Neutrophil (primary cell): ENCODE data around the gene PLLP.

Experiments
- H3K27ac ChIP-seq: fragments of 200-600 bp; sonication (generic); 2 replicates; pipeline ENCODE4 v1.5.1; 2016; ENCODE audit warnings: mild to moderate bottlenecking, moderate library complexity
- H3K27me3 ChIP-seq: fragments of 200-600 bp; sonication (generic); 2 replicates; pipeline ENCODE4 v1.6.0; 2016; ENCODE audit warnings: mild to moderate bottlenecking
- H3K36me3 ChIP-seq: fragments of 200-600 bp; sonication (generic); 2 replicates; pipeline ENCODE4 v1.5.1; 2017
- H3K4me1 ChIP-seq, 2 experiments: fragments of 200-600 bp in 1 of 2; sonication (generic) in 1 of 2; 1 replicate in 1 of 2; 2 replicates in 1 of 2; pipeline versions ENCODE4 v1.5.1 to v1.6.1; 2013 to 2016; ENCODE audit warnings: low read depth in 1 of 2, low read length in 1 of 2, mild to moderate bottlenecking in 1 of 2, moderate library complexity in 1 of 2; ENCODE audit not compliant: control insufficient read depth in 1 of 2, insufficient read depth in 1 of 2
- H3K4me3 ChIP-seq, 2 experiments: fragments of 200-600 bp in 1 of 2; sonication (generic) in 1 of 2; 1 replicate in 1 of 2; 2 replicates in 1 of 2; pipeline ENCODE4 v1.5.1; 2013 to 2016; ENCODE audit warnings: low read depth in 1 of 2, low read length in 1 of 2, mild to moderate bottlenecking in 1 of 2, moderate library complexity in 1 of 2
- H3K9me3 ChIP-seq: fragments of 200-600 bp; sonication (generic); 2 replicates; pipeline ENCODE4 v1.5.1; 2016
- TF ChIP-seq, protein P1 (sequence below): fragments of 200-600 bp; sonication (generic); IDR thresholded peaks from 2 replicates; pipeline ENCODE4 v1.5.1; 2016; ENCODE audit warnings: antibody characterized with exemption

The PLLP gene

DNA sequence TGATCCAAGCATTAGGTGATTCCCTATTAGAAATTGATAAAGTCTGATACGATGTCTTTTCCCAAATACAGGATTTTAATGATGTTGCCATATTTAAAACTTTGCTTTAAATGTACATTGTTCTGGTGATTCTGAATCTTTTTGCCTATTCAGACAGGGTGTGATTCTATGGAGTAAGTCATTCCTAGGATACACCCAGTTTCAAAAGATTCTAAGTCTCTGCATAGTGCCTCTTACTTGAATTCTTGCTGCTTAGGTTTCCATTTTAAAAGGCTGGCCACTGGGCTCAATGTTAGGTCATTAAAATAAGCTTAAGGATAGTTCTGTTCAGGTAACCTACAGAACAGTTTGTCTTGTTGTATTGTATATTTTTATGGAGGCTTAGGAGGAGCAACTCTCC, 61.4 kb downstream of the PLLP start:
- TF ChIP-seq, protein P1, sequence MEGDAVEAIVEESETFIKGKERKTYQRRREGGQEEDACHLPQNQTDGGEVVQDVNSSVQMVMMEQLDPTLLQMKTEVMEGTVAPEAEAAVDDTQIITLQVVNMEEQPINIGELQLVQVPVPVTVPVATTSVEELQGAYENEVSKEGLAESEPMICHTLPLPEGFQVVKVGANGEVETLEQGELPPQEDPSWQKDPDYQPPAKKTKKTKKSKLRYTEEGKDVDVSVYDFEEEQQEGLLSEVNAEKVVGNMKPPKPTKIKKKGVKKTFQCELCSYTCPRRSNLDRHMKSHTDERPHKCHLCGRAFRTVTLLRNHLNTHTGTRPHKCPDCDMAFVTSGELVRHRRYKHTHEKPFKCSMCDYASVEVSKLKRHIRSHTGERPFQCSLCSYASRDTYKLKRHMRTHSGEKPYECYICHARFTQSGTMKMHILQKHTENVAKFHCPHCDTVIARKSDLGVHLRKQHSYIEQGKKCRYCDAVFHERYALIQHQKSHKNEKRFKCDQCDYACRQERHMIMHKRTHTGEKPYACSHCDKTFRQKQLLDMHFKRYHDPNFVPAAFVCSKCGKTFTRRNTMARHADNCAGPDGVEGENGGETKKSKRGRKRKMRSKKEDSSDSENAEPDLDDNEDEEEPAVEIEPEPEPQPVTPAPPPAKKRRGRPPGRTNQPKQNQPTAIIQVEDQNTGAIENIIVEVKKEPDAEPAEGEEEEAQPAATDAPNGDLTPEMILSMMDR, result no peak
- Histone ChIP-seq H3K4me3 (no peak overlapping the region), H3K36me3 (peaks cover 81% of the 10 kb centered on the region), H3K4me1 (no peaks in the 10 kb centered on the region), H3K9me3 (peaks cover under 1% of the 10 kb centered on the region), H3K27ac (no peak overlapping the region), H3K27me3 (no peaks in the 10 kb centered on the region)

DNA sequence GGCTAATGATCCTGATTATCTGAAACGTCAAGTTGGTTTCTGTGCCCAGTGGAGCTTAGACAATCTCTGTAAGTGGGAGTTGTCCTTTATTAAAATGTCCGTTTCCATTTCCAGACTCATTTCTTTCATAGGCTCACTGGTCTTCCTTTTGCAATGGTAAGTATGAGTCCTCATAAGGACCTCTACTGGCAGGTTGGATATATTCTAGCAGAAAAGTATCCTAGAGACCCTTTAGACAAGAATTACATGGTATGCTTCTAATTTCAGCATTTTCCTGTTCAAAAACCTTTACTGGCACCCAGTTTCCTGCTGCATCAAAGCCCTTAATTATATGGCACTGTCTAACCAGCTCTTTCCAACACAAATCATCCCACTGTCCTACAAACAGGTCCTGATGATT, 67.5 kb downstream of the PLLP start:
- Histone ChIP-seq H3K36me3 (peaks cover 84% of the 10 kb centered on the region), H3K27me3 (no peaks in the 10 kb centered on the region), H3K4me3 (no peak overlapping the region)

DNA sequence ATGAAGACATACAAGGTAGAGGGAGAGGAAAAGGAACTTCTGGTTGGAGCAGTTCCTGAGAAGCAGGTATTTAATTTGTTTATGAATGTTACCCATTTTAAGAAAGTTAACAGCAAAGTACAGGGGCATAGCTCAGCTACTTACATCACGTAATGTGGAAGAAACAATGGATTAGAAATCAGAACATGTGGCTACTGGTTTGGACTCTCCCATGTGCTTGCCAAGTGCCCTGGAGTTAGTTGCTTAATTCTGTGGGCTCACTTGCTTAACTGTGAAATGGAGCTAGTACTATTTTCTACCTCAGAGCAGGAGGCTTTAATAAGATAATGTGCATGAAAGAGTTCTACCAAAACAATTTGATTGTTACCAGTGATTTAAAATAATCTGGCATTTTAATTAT, 71.0 kb downstream of the PLLP start:
- peaks cover 4% of the 10 kb centered on the region for H3K9me3 ChIP-seq
- peaks cover 97% of the 10 kb centered on the region for H3K36me3 ChIP-seq
- H3K27me3 ChIP-seq, result no peaks in the 10 kb centered on the region
- no peak overlapping the region for H3K4me3 ChIP-seq
- TF ChIP-seq, protein P1, result no peak
- H3K27ac ChIP-seq, result no peak overlapping the region
- no peaks in the 10 kb centered on the region for H3K4me1 ChIP-seq

More for the DNA sequence above, 67.5 kb downstream of the PLLP start:
- H3K9me3 ChIP-seq, result peaks cover 4% of the 10 kb centered on the region
- H3K27ac ChIP-seq, result no peak overlapping the region
- H3K4me1 ChIP-seq, result no peaks in the 10 kb centered on the region
- TF ChIP-seq, protein P1, result no peak

DNA sequence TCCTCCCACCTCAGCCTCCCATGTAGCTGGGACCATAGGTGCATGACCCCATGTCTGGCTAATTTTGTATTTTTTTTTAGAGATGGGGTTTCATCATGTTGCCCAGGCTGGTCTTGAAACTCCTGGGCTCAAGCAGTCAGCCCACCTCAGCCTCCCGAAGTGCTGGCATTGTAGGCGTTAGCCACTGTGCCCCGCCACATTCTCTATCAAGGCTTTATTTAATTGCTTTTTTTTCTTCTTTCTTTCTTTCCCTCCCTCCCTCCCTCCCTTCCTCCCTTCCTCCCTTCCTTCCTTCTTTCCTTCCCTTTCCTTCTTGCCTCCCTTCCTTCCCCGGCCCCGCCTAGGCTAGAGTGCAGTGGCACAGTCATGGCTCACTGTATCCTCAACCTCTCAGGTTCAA, 74.7 kb downstream of the PLLP start:
- Histone ChIP-seq H3K36me3 (peaks cover 93% of the 10 kb centered on the region), H3K4me3 (no peak overlapping the region), H3K27me3 (no peaks in the 10 kb centered on the region), H3K9me3 (no peaks in the 10 kb centered on the region), H3K4me1 (no peaks in the 10 kb centered on the region), H3K27ac (no peak overlapping the region)
- TF ChIP-seq, protein P1, result no peak

DNA sequence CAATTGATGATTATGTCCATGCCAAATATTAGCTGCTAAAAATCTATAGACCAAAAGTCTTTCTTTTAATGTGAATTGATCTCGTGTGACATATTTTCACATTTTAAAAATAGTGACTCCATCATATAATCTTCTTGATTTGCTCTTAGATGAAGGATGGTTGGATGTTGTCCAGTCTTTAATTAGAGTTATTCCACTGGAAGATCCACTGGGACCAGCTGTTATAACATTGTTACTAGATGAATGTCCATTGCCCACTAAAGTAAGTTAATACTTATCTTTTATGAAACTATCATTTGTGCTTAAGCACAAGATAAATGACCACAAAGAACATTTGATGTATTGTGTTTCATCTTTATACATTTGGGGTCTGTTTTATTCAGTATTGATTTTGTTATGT, 75.5 kb downstream of the PLLP start:
- no peak overlapping the region for H3K27ac ChIP-seq
- no peaks in the 10 kb centered on the region for H3K9me3 ChIP-seq
- no peaks in the 10 kb centered on the region for H3K4me1 ChIP-seq
- H3K4me3 ChIP-seq, result no peak overlapping the region
- no peaks in the 10 kb centered on the region for H3K27me3 ChIP-seq
- TF ChIP-seq, protein P1, result no peak
- H3K36me3 ChIP-seq, result peaks cover 88% of the 10 kb centered on the region
